Fibroblast of skin of left biceps (primary cell): Measurements from ENCODE around the gene KRTAP10-10.
"Not testable (repeated sequence)": the region's sequence is repeated elsewhere in the genome, so short reads cannot be mapped to it uniquely, and the experiment has no call there.

Source experiments
- DNase-seq, 2 experiments: peaks; one replicate each; pipeline ENCODE4 v3.0.0-alpha.2; 2013; ENCODE audit warnings: low read depth in 2 of 2

Gene KRTAP10-10

GRCh38 chr21:44681861-44682579 lies 44.9 kb downstream of the KRTAP10-10 start, which contains the start of gene KRTAP12-1:
TSS of gene KRTAP12-1 (minus strand) at chr21:44682163. CDS start at chr21:44682123, 40 bp downstream.
- no peak for DNase-seq

- no peak for DNase-seq
These were observed 45.5 kb downstream of the KRTAP10-10 start for GRCh38 chr21:44682580-44683151.

GRCh38 chr21:44684077-44684476 lies 46.9 kb downstream of the KRTAP10-10 start:
- no peak for DNase-seq

GRCh38 chr21:44684483-44684882 lies 47.3 kb downstream of the KRTAP10-10 start:
- no peak for DNase-seq

- DNase-seq, result not testable (repeated sequence)
These were observed 47.9 kb downstream of the KRTAP10-10 start for GRCh38 chr21:44685050-44685449.

- no peak for DNase-seq
These were observed 49.0 kb downstream of the KRTAP10-10 start for GRCh38 chr21:44686000-44686781.

GRCh38 chr21:44686843-44687561 lies 49.8 kb downstream of the KRTAP10-10 start:
- no peak for DNase-seq

- no peak for DNase-seq
These were observed 50.5 kb downstream of the KRTAP10-10 start for GRCh38 chr21:44687671-44688070.
